HepG2 (cell line): Measurements from ENCODE around the gene CNBD2. TPM values are rescaled to one million over a fixed set of nuclear protein-coding genes. Genes with fewer than 3 reads are reported as not detected.

Experiments used
- CEBPB ChIP-seq: IDR thresholded peaks from 2 replicates; pipeline ENCODE4 v1.6.1; 2011; ENCODE audit warnings: low read depth, low read length, improper control_type of control experiment, borderline replicate concordance
- GZF1 ChIP-seq: sonication (generic); formaldehyde crosslinking; IDR thresholded peaks from 2 replicates; pipeline ENCODE4 v1.5.1; 2020; ENCODE audit warnings: mild to moderate bottlenecking, missing genetic modification reagents
- MAZ ChIP-seq, 2 experiments: sonication (generic) in 1 of 2; formaldehyde crosslinking in 1 of 2; IDR thresholded peaks; 2 replicates each; pipeline versions ENCODE4 v1.5.0 to v1.6.1; 2012 to 2020; ENCODE audit warnings: low read depth in 2 of 2, mild to moderate bottlenecking in 2 of 2, borderline replicate concordance in 1 of 2, improper control_type of control experiment in 1 of 2, low read length in 1 of 2, missing genetic modification reagents in 1 of 2, moderate library complexity in 1 of 2
- NFKB2 ChIP-seq: sonication (generic); formaldehyde crosslinking; IDR thresholded peaks from 2 replicates; pipeline ENCODE4 v1.4.0; 2020; ENCODE audit warnings: missing genetic modification reagents, borderline replicate concordance
- NR1H2 ChIP-seq: sonication (generic); formaldehyde crosslinking; IDR thresholded peaks from 2 replicates; pipeline ENCODE4 v1.8.1; 2022; ENCODE audit warnings: low read depth, missing genetic modification reagents, borderline replicate concordance
- ZMYM3 ChIP-seq: sonication (generic); formaldehyde crosslinking; IDR thresholded peaks from 2 replicates; pipeline ENCODE4 v1.5.1; 2020; ENCODE audit warnings: mild to moderate bottlenecking, missing genetic modification reagents
- ZNF10 ChIP-seq: sonication (generic); formaldehyde crosslinking; IDR thresholded peaks from 2 replicates; pipeline ENCODE4 v1.4.0; 2020; ENCODE audit warnings: mild to moderate bottlenecking, low read depth, missing genetic modification reagents, borderline replicate concordance
- ZNF260 ChIP-seq: sonication (generic); formaldehyde crosslinking; IDR thresholded peaks from 2 replicates; pipeline ENCODE4 v1.4.0; 2020; ENCODE audit warnings: missing genetic modification reagents, low read depth, mild to moderate bottlenecking, borderline replicate concordance
- ZNF615 ChIP-seq: sonication (generic); formaldehyde crosslinking; IDR thresholded peaks from 2 replicates; pipeline ENCODE4 v1.5.0; 2020; ENCODE audit warnings: mild to moderate bottlenecking, missing genetic modification reagents, borderline replicate concordance
- ZNF687 ChIP-seq: sonication (generic); formaldehyde crosslinking; IDR thresholded peaks from 2 replicates; pipeline ENCODE4 v1.5.1; 2020; ENCODE audit warnings: mild to moderate bottlenecking, missing genetic modification reagents, moderate library complexity
- ZNF850 ChIP-seq: sonication (generic); formaldehyde crosslinking; conservative IDR thresholded peaks from 2 replicates; pipeline ENCODE4 v1.9.0; 2021; ENCODE audit warnings: mild to moderate bottlenecking, missing genetic modification reagents
- polyA plus RNA-seq, 8 experiments: library from polyadenylated mRNA; depleted of rRNA in 3 of 8; stranded (reverse) in 7 of 8; unstranded in 1 of 8; fragments of >200 nt; fragmentation: Illumina TruSeq in 4 of 8; extraction: Trizol in 4 of 8; gene quantifications; 2 replicates each; pipeline versions ENCODE4 v1.2.1 to v1.2.3, GENCODE V29; 2011 to 2016; ENCODE audit warnings: low read depth in 4 of 8, missing spikeins in 1 of 8, mixed read lengths in 1 of 8; ENCODE audit not compliant: insufficient read depth in 1 of 8
- total RNA-seq, 5 experiments: library from RNA; depleted of rRNA; stranded (reverse); fragments of >200 nt; fragmentation: Illumina TruSeq; extraction: Trizol; gene quantifications; 2 replicates each; pipeline ENCODE4 v1.2.3, GENCODE V29; 2016; ENCODE audit warnings: low read depth in 1 of 5
- TF ChIP-seq, protein P1 (sequence below): IDR thresholded peaks from 2 replicates; pipeline ENCODE4 v1.6.1; 2016; ENCODE audit warnings: missing compliant biosample characterization, missing genetic modification reagents, borderline replicate concordance
- TF ChIP-seq, protein P2 (sequence below), 2 experiments: sonication (generic) in 1 of 2; formaldehyde crosslinking in 1 of 2; IDR thresholded peaks; 2 replicates each; pipeline versions ENCODE4 v1.4.0 to v1.6.1; 2018 to 2020; ENCODE audit warnings: missing genetic modification reagents in 2 of 2, borderline replicate concordance in 1 of 2, low read depth in 1 of 2, mild to moderate bottlenecking in 1 of 2, missing biosample characterization in 1 of 2
- TF ChIP-seq, protein P3 (sequence below): IDR thresholded peaks from 2 replicates; pipeline ENCODE4 v1.6.1; 2012; ENCODE audit warnings: low read depth, low read length, improper control_type of control experiment

Gene CNBD2
- total and polyA plus RNA-seq, 2 of the 13 experiments (the other 11 are each of a cell fraction or from before 2014, with no cell fraction given): 12.4 to 22.8 TPM

GRCh38 chr20:35954200-35954906, 14.0 kb upstream of the CNBD2 start, which contains the start of gene SCAND1 (continued):
- TF ChIP-seq ZNF687 (CRISPR knock-in tag) (peak; percentile 98), GZF1 (CRISPR knock-in tag) (peak; percentile 80; the same call in 1 of the 2 replicates), ZNF850 (CRISPR knock-in tag) (no peak; the same call in none of the 2 replicates), ZNF10 (no peak), CEBPB (no peak), ZMYM3 (peak; percentile 70), MAZ (IDR thresholded peaks at IDR 0.05; ENCODE audit: borderline replicate concordance, low read depth, low read length) (peak; percentile 91), MAZ (CRISPR knock-in tag; IDR thresholded peaks at IDR 0.05; ENCODE audit: low read depth) (peak; percentile 99), NR1H2 (CRISPR knock-in tag) (no peak; the same call in 1 of the 2 replicates), ZNF260 (CRISPR knock-in tag) (no peak; the same call in 1 of the 2 replicates), ZNF615 (CRISPR knock-in tag) (no peak), NFKB2 (CRISPR knock-in tag) (peak; percentile 90; the same call in 1 of the 2 replicates)
- TF ChIP-seq, protein P1, sequence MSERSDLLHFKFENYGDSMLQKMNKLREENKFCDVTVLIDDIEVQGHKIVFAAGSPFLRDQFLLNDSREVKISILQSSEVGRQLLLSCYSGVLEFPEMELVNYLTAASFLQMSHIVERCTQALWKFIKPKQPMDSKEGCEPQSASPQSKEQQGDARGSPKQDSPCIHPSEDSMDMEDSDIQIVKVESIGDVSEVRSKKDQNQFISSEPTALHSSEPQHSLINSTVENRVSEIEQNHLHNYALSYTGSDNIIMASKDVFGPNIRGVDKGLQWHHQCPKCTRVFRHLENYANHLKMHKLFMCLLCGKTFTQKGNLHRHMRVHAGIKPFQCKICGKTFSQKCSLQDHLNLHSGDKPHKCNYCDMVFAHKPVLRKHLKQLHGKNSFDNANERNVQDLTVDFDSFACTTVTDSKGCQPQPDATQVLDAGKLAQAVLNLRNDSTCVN (CRISPR knock-in tag): peak; percentile 79; the same call in 1 of the 2 replicates
- TF ChIP-seq, protein P2, sequence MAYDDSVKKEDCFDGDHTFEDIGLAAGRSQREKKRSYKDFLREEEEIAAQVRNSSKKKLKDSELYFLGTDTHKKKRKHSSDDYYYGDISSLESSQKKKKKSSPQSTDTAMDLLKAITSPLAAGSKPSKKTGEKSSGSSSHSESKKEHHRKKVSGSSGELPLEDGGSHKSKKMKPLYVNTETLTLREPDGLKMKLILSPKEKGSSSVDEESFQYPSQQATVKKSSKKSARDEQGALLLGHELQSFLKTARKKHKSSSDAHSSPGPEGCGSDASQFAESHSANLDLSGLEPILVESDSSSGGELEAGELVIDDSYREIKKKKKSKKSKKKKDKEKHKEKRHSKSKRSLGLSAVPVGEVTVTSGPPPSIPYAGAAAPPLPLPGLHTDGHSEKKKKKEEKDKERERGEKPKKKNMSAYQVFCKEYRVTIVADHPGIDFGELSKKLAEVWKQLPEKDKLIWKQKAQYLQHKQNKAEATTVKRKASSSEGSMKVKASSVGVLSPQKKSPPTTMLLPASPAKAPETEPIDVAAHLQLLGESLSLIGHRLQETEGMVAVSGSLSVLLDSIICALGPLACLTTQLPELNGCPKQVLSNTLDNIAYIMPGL (CRISPR knock-in tag; IDR thresholded peaks at IDR 0.05; ENCODE audit: borderline replicate concordance in 1 of 2, low read depth in 1 of 2): peak; percentile 100
- TF ChIP-seq, protein P3, sequence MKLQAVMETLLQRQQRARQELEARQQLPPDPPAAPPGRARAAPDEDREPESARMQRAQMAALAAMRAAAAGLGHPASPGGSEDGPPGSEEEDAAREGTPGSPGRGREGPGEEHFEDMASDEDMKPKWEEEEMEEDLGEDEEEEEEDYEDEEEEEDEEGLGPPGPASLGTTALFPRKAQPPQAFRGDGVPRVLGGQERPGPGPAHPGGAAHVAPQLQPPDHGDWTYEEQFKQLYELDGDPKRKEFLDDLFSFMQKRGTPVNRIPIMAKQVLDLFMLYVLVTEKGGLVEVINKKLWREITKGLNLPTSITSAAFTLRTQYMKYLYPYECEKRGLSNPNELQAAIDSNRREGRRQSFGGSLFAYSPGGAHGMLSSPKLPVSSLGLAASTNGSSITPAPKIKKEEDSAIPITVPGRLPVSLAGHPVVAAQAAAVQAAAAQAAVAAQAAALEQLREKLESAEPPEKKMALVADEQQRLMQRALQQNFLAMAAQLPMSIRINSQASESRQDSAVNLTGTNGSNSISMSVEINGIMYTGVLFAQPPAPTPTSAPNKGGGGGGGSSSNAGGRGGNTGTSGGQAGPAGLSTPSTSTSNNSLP: peak; percentile 83
